ENCODE results near the gene CSF3R.

CSF3R gene

DNA sequence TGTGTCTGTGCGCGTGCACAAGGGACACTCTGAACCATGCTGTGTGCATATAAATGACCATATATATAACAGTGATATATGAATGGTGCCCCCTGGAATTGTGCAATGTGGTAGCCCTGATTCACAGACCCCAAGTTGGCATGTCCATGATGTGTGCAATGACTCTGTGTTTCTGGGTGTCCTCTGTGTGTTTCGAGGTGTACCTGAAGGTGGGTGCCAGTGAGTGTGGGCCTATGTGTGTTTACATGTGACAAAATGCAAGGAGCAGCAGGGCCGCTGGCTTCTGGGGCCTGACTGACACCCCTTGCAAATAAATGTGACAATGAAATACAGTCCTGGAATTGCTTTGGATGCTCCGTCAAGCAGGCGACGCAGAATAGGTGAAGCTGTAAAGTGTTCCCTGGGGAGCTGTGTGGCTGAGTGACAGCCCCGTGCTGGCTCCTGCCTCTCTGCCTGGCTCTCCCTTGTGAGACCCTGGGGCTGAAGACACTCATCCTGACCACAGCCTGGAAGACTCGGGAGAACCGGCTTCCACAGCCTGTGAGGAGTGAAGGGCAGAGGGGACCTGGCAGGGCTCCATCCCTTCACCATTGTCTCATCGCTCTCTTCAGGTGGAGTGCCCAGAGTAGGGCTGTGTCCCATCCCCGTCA, 38.2 kb upstream of the CSF3R start:
- H3K9me3 ChIP-seq (ENCODE audit: control insufficient read depth, low read length), result no peaks in the 10 kb centered on the region
- no peak overlapping the region for H2BK12ac ChIP-seq (ENCODE audit: low read length in 2 of 2)
- WGBS, result 70% methylated on average over 10 of the region's 12 CpGs
- no peaks in the 10 kb centered on the region for H3K36me3 ChIP-seq (ENCODE audit: control insufficient read depth in 1 of 2, insufficient read depth in 2 of 2, low read depth in 1 of 2, low read length in 2 of 2)
- no peak overlapping the region for H4K8ac ChIP-seq (ENCODE audit: low read length)
- no peak overlapping the region for H4K91ac ChIP-seq (ENCODE audit: low read length)
- H2AFZ ChIP-seq (ENCODE audit: low read depth, low read length), result no peak overlapping the region
- no peak overlapping the region for H2BK15ac ChIP-seq (ENCODE audit: low read depth, poor library complexity, severe bottlenecking)
- H3K4me1 ChIP-seq (ENCODE audit: control insufficient read depth, insufficient read depth, low read depth, low read length), result no peaks in the 10 kb centered on the region
- no peak overlapping the region for H3K9ac ChIP-seq (ENCODE audit: low read length)
- no peak for DNase-seq
- no peak overlapping the region for H3K18ac ChIP-seq (ENCODE audit: low read depth in 1 of 2, low read length in 2 of 2)
- H3K23ac ChIP-seq (ENCODE audit: low read length in 2 of 2), result no peak overlapping the region
- no peak overlapping the region for H2BK5ac ChIP-seq (ENCODE audit: low read depth, low read length, poor library complexity, severe bottlenecking)
- H3K27me3 ChIP-seq (ENCODE audit: control insufficient read depth in 1 of 2, insufficient read depth in 1 of 2, low read length in 2 of 2), result peaks cover 0 to 33% of the 10 kb centered on the region in 2 experiments
- H2AK5ac ChIP-seq (ENCODE audit: low read length, severe bottlenecking), result no peak overlapping the region
- H3K4me2 ChIP-seq (ENCODE audit: low read length, poor library complexity, severe bottlenecking), result no peak overlapping the region
- no peak overlapping the region for H3K4ac ChIP-seq (ENCODE audit: low read depth in 1 of 2, low read length in 2 of 2)
- no peak overlapping the region for H2BK120ac ChIP-seq (ENCODE audit: low read depth, low read length)
- no peak overlapping the region for H3K4me3 ChIP-seq (ENCODE audit: insufficient read depth in 1 of 2, low read depth in 1 of 2, low read length in 2 of 2)
- H3K79me1 ChIP-seq (replicated peaks; ENCODE audit: low read length, poor library complexity, severe bottlenecking), result no peaks in the 10 kb centered on the region
- no peak overlapping the region for H3K14ac ChIP-seq (ENCODE audit: low read length in 2 of 2)
- no peak overlapping the region for H3K27ac ChIP-seq (ENCODE audit: low read length, poor library complexity, severe bottlenecking)

- DNase-seq, result no peak
- WGBS, result 64% methylated on average over 7 of the region's 8 CpGs
- H4K91ac ChIP-seq (ENCODE audit: low read length), result no peak overlapping the region
Observed at GRCh38 chr1:36520056-36520455, 37.3 kb upstream of the CSF3R start.

GRCh38 chr1:36517011-36517771, 34.5 kb upstream of the CSF3R start:
- Histone ChIP-seq H3K9ac (ENCODE audit: low read length) (no peak overlapping the region), H3K4me3 (ENCODE audit: insufficient read depth in 1 of 2, low read depth in 1 of 2, low read length in 2 of 2) (no peak overlapping the region), H2BK5ac (ENCODE audit: low read depth, low read length, poor library complexity, severe bottlenecking) (no peak overlapping the region), H3K27ac (ENCODE audit: low read length, poor library complexity, severe bottlenecking) (no peak overlapping the region), H2BK120ac (ENCODE audit: low read depth, low read length) (no peak overlapping the region), H4K8ac (ENCODE audit: low read length) (no peak overlapping the region), H3K4me2 (ENCODE audit: low read length, poor library complexity, severe bottlenecking) (no peak overlapping the region), H2BK12ac (ENCODE audit: low read length in 2 of 2) (no peak overlapping the region), H3K4me1 (ENCODE audit: control insufficient read depth, insufficient read depth, low read depth, low read length) (no peaks in the 10 kb centered on the region), H3K23ac (ENCODE audit: low read length in 2 of 2) (no peak overlapping the region), H3K18ac (ENCODE audit: low read depth in 1 of 2, low read length in 2 of 2) (no peak overlapping the region), H2AFZ (ENCODE audit: low read depth, low read length) (no peak overlapping the region), H3K79me1 (replicated peaks; ENCODE audit: low read length, poor library complexity, severe bottlenecking) (no peaks in the 10 kb centered on the region), H2AK5ac (ENCODE audit: low read length, severe bottlenecking) (no peak overlapping the region), H4K91ac (ENCODE audit: low read length) (no peak overlapping the region), H3K9me3 (ENCODE audit: control insufficient read depth, low read length) (no peaks in the 10 kb centered on the region), H3K4ac (ENCODE audit: low read depth in 1 of 2, low read length in 2 of 2) (no peak overlapping the region), H3K36me3 (ENCODE audit: control insufficient read depth in 1 of 2, insufficient read depth in 2 of 2, low read depth in 1 of 2, low read length in 2 of 2) (no peaks in the 10 kb centered on the region), H3K14ac (ENCODE audit: low read length in 2 of 2) (no peak overlapping the region), H2BK15ac (ENCODE audit: low read depth, poor library complexity, severe bottlenecking) (no peak overlapping the region), H3K27me3 (ENCODE audit: control insufficient read depth in 1 of 2, insufficient read depth in 1 of 2, low read length in 2 of 2) (peaks cover 0 to 45% of the 10 kb centered on the region in 2 experiments)
- no peak for DNase-seq
- WGBS, result 73% methylated on average over 15 of the region's 16 CpGs

More at GRCh38 chr1:36520056-36520455, 37.3 kb upstream of the CSF3R start:
- Histone ChIP-seq H3K27ac (ENCODE audit: low read length, poor library complexity, severe bottlenecking) (no peak overlapping the region), H2AFZ (ENCODE audit: low read depth, low read length) (no peak overlapping the region), H3K14ac (ENCODE audit: low read length in 2 of 2) (no peak overlapping the region), H2BK15ac (ENCODE audit: low read depth, poor library complexity, severe bottlenecking) (no peak overlapping the region), H3K4me2 (ENCODE audit: low read length, poor library complexity, severe bottlenecking) (no peak overlapping the region), H3K4me3 (ENCODE audit: insufficient read depth in 1 of 2, low read depth in 1 of 2, low read length in 2 of 2) (no peak overlapping the region), H2BK12ac (ENCODE audit: low read length in 2 of 2) (no peak overlapping the region), H3K79me1 (replicated peaks; ENCODE audit: low read length, poor library complexity, severe bottlenecking) (no peaks in the 10 kb centered on the region), H3K27me3 (ENCODE audit: control insufficient read depth in 1 of 2, insufficient read depth in 1 of 2, low read length in 2 of 2) (peaks cover 0 to 37% of the 10 kb centered on the region in 2 experiments), H2BK5ac (ENCODE audit: low read depth, low read length, poor library complexity, severe bottlenecking) (no peak overlapping the region), H3K23ac (ENCODE audit: low read length in 2 of 2) (no peak overlapping the region), H4K8ac (ENCODE audit: low read length) (no peak overlapping the region), H2BK120ac (ENCODE audit: low read depth, low read length) (no peak overlapping the region), H2AK5ac (ENCODE audit: low read length, severe bottlenecking) (no peak overlapping the region), H3K4ac (ENCODE audit: low read depth in 1 of 2, low read length in 2 of 2) (no peak overlapping the region), H3K36me3 (ENCODE audit: control insufficient read depth in 1 of 2, insufficient read depth in 2 of 2, low read depth in 1 of 2, low read length in 2 of 2) (no peaks in the 10 kb centered on the region), H3K9ac (ENCODE audit: low read length) (no peak overlapping the region), H3K4me1 (ENCODE audit: control insufficient read depth, insufficient read depth, low read depth, low read length) (no peaks in the 10 kb centered on the region), H3K9me3 (ENCODE audit: control insufficient read depth, low read length) (no peaks in the 10 kb centered on the region), H3K18ac (ENCODE audit: low read depth in 1 of 2, low read length in 2 of 2) (no peak overlapping the region)

GRCh38 chr1:36516372-36517010, 33.8 kb upstream of the CSF3R start:
- Histone ChIP-seq H3K18ac (ENCODE audit: low read depth in 1 of 2, low read length in 2 of 2) (no peak overlapping the region), H2BK15ac (ENCODE audit: low read depth, poor library complexity, severe bottlenecking) (no peak overlapping the region), H3K4ac (ENCODE audit: low read depth in 1 of 2, low read length in 2 of 2) (no peak overlapping the region), H3K4me3 (ENCODE audit: insufficient read depth in 1 of 2, low read depth in 1 of 2, low read length in 2 of 2) (no peak overlapping the region), H3K27ac (ENCODE audit: low read length, poor library complexity, severe bottlenecking) (no peak overlapping the region), H3K9ac (ENCODE audit: low read length) (no peak overlapping the region), H2AK5ac (ENCODE audit: low read length, severe bottlenecking) (no peak overlapping the region), H4K91ac (ENCODE audit: low read length) (no peak overlapping the region), H2AFZ (ENCODE audit: low read depth, low read length) (no peak overlapping the region), H2BK120ac (ENCODE audit: low read depth, low read length) (no peak overlapping the region), H3K14ac (ENCODE audit: low read length in 2 of 2) (no peak overlapping the region), H3K36me3 (ENCODE audit: control insufficient read depth in 1 of 2, insufficient read depth in 2 of 2, low read depth in 1 of 2, low read length in 2 of 2) (no peaks in the 10 kb centered on the region), H2BK5ac (ENCODE audit: low read depth, low read length, poor library complexity, severe bottlenecking) (no peak overlapping the region), H4K8ac (ENCODE audit: low read length) (no peak overlapping the region), H3K23ac (ENCODE audit: low read length in 2 of 2) (no peak overlapping the region), H3K4me1 (ENCODE audit: control insufficient read depth, insufficient read depth, low read depth, low read length) (no peaks in the 10 kb centered on the region), H3K27me3 (ENCODE audit: control insufficient read depth in 1 of 2, insufficient read depth in 1 of 2, low read length in 2 of 2) (peaks cover 0 to 45% of the 10 kb centered on the region in 2 experiments), H2BK12ac (ENCODE audit: low read length in 2 of 2) (no peak overlapping the region), H3K4me2 (ENCODE audit: low read length, poor library complexity, severe bottlenecking) (no peak overlapping the region), H3K79me1 (replicated peaks; ENCODE audit: low read length, poor library complexity, severe bottlenecking) (no peaks in the 10 kb centered on the region), H3K9me3 (ENCODE audit: control insufficient read depth, low read length) (no peaks in the 10 kb centered on the region)
- WGBS, result 51% methylated on average over 10 of the region's 10 CpGs
- DNase-seq, result peak; percentile 56

All from mesenchymal stem cell (in vitro differentiated cells and primary cell).